AG10803 (cell line): Measurements from ENCODE around the gene IL17F.
A peak's percentile ranks its signal among the peaks of the same experiment; 100 is the strongest.

Experiments used
- DNase-seq: peaks from one replicate; pipeline ENCODE4 v3.0.0; 2010; ENCODE audit warnings: low read depth
- H3K4me3 ChIP-seq: 2 replicates; pipeline ENCODE4 v1.5.1; 2011; ENCODE audit warnings: mild to moderate bottlenecking, low read length, control low read depth
- TF ChIP-seq, protein P1 (sequence below): conservative IDR thresholded peaks from 2 replicates; pipeline ENCODE4 v1.5.1; 2011; ENCODE audit warnings: mild to moderate bottlenecking, low read length, control low read depth, inconsistent platforms

The IL17F gene

DNA sequence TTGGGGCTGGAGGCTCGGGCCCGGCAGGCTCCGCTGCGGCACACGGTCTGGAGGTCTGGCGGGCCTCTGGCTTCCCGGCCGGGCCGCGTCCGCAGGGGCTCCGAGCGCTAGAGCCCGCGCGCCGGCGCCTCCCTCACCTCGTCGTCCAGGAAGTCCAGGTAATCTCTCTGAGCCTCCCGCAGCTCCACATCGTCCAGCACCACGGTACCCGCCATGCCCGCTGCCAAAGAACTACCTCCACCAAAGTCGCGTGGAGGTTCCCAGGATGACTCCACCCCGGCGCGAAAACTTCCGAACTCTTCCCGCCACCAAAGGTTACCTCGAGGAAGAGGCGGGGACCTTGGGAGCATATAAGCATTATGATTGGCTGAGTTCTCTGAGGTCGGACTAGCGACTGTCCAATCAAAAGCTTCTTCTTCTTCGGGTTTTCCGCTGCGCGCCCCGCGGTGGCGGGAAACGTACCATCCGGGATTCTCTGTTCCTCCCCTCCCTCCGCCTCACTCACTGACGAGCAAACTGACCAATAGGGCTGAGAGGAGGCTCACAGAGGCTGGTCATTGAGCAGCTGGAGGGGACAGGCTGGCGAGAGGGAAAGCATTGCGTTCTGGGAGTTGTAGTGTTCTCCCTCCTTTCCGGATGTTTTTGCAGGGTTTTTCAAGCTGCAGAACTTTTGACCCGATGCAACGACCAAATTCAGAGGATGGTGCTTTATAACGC lies 40.3 kb upstream of the IL17F start, which contains the start of gene MCM3:
Gene MCM3 (minus strand): TSS at position 283 of the 717 bp plus-strand sequence. CDS start 68 bp downstream, at position 215.
- peak; percentile 99 for DNase-seq
- TF ChIP-seq, protein P1, sequence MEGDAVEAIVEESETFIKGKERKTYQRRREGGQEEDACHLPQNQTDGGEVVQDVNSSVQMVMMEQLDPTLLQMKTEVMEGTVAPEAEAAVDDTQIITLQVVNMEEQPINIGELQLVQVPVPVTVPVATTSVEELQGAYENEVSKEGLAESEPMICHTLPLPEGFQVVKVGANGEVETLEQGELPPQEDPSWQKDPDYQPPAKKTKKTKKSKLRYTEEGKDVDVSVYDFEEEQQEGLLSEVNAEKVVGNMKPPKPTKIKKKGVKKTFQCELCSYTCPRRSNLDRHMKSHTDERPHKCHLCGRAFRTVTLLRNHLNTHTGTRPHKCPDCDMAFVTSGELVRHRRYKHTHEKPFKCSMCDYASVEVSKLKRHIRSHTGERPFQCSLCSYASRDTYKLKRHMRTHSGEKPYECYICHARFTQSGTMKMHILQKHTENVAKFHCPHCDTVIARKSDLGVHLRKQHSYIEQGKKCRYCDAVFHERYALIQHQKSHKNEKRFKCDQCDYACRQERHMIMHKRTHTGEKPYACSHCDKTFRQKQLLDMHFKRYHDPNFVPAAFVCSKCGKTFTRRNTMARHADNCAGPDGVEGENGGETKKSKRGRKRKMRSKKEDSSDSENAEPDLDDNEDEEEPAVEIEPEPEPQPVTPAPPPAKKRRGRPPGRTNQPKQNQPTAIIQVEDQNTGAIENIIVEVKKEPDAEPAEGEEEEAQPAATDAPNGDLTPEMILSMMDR: peak; percentile 17; the same call in 1 of the 2 replicates

GRCh38 chr6:52284131-52284459 lies 39.8 kb upstream of the IL17F start:
- no peak for DNase-seq
- TF ChIP-seq, protein P1: no peak
- peak overlapping the region; percentile 88 for H3K4me3 ChIP-seq

More for the DNA sequence above, 40.3 kb upstream of the IL17F start, which contains the start of gene MCM3:
- H3K4me3 ChIP-seq: peak within 1 kb of the TSS; percentile 88

DNA sequence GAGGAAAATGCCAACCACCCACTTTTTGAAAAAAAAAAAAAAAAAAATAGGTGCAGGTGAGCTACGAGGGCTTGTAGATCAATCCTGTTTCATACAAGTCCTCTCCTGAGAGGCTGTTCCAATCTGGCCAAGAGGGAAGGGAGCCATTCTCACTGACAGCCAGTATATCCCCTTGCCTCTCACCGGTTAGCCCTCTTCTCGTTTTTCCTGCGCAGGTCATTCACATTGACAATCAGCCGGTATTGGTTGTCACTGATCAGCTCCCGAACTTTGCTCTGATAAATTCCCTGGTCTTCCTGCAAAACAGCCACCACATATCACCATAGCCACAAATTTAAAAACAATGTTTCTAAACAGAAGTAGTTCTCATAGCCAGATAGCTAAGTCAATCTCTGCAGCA lies 38.8 kb upstream of the IL17F start:
- DNase-seq: no peak
- H3K4me3 ChIP-seq: no peak overlapping the region
- TF ChIP-seq, protein P1: no peak

GRCh38 chr6:52276130-52276529 lies 31.8 kb upstream of the IL17F start:
- no peak overlapping the region for H3K4me3 ChIP-seq
- TF ChIP-seq, protein P1: no peak
- DNase-seq: no peak

GRCh38 chr6:52271852-52272460 lies 27.7 kb upstream of the IL17F start:
- TF ChIP-seq, protein P1: no peak
- DNase-seq: no peak
- H3K4me3 ChIP-seq: no peak overlapping the region

GRCh38 chr6:52263709-52264540 lies 19.6 kb upstream of the IL17F start:
- peak; percentile 67 for DNase-seq
- H3K4me3 ChIP-seq: no peak overlapping the region
- TF ChIP-seq, protein P1: peak; percentile 99
